OCI-LY3 (cell line): ENCODE data around the gene EIF2S1.
"Not testable (repeated sequence)": the region's sequence is repeated elsewhere in the genome, so short reads cannot be mapped to it uniquely, and the experiment has no call there.

Experiments
- H2AFZ ChIP-seq: fragments of 200-600, 300-600 bp; shearing (Covaris generic); 2 replicates; pipeline ENCODE4 v1.6.0; 2014; ENCODE audit warnings: antibody characterized with exemption, low read depth, low read length
- H3K27ac ChIP-seq: fragments of 200-600, 300-600 bp; sonication (generic); 2 replicates; pipeline ENCODE4 v1.5.1; 2014; ENCODE audit warnings: mild to moderate bottlenecking, low read length, moderate library complexity, mixed read lengths
- H3K27me3 ChIP-seq: fragments of 200-600, 300-600 bp; sonication (generic); 2 replicates; pipeline ENCODE4 v1.6.1; 2014; ENCODE audit warnings: low read depth, low read length, mixed read lengths
- H3K36me3 ChIP-seq: fragments of 200-600, 300-600 bp; sonication (generic); replicated peaks from 2 replicates; pipeline ENCODE3; 2014; ENCODE audit warnings: low read depth, low read length, mixed read lengths
- H3K4me1 ChIP-seq: fragments of 300-600, 200-600 bp; sonication (generic); 2 replicates; pipeline ENCODE4 v1.6.1; 2014; ENCODE audit warnings: low read length, mixed read lengths
- H3K4me2 ChIP-seq: fragments of 200-600, 300-600 bp; sonication (generic); 2 replicates; pipeline ENCODE4 v1.6.1; 2014; ENCODE audit warnings: low read length, mixed read lengths
- H3K4me3 ChIP-seq: fragments of 300-600, 200-600 bp; sonication (generic); 2 replicates; pipeline ENCODE4 v1.5.1; 2014; ENCODE audit warnings: antibody characterized with exemption, mild to moderate bottlenecking, low read length, moderate library complexity
- H3K79me2 ChIP-seq: fragments of 300-600, 200-600 bp; shearing (Covaris generic); 2 replicates; pipeline ENCODE4 v1.6.1; 2014; ENCODE audit warnings: mild to moderate bottlenecking, low read length, mixed read lengths
- H3K9ac ChIP-seq: fragments of 300-600, 200-600 bp; shearing (Covaris generic); 2 replicates; pipeline ENCODE4 v1.6.0; 2014; ENCODE audit warnings: mild to moderate bottlenecking, low read length, moderate library complexity
- H3K9me3 ChIP-seq: fragments of 200-600, 300-600 bp; shearing (Covaris generic); 2 replicates; pipeline ENCODE4 v1.6.1; 2014; ENCODE audit warnings: low read length, mixed read lengths; ENCODE audit not compliant: insufficient read depth
- H4K20me1 ChIP-seq: fragments of 200-600, 300-600 bp; sonication (generic); 2 replicates; pipeline ENCODE4 v1.6.1; 2016; ENCODE audit warnings: low read length, mixed read lengths; ENCODE audit not compliant: insufficient read depth
- EZH2phosphoT487 ChIP-seq: fragments of 200-600 bp; shearing (Covaris generic); IDR thresholded peaks from 2 replicates; pipeline ENCODE4 v1.6.1; 2018; ENCODE audit warnings: antibody characterized with exemption, mixed run types, low read depth
- TF ChIP-seq, protein P1 (sequence below): fragments of 200-600, 300-600 bp; sonication (generic); IDR thresholded peaks from 2 replicates; pipeline ENCODE4 v1.5.1; 2014; ENCODE audit warnings: antibody characterized with exemption, low read length, low read depth

EIF2S1 gene

DNA sequence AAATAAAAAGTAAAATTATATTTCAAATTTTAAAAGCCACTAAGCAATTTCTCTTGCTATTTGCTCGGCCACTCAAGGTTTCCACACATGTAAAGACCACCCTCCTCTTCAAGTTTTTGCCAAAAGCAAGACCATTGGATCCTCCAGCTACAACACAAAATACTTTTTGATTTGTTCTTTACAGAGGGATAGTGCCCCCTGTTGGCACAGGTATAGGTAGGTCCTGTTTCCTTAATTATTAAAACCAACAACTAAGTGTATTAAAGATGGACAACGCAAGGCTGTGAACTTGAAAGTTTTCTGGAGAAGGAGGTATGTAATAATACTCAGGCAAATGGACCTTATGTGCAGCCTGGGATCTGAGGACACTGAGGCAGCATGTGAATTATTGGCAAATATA, 24.3 kb upstream of the EIF2S1 start:
- Histone ChIP-seq H3K9ac (no peak overlapping the region), H4K20me1 (no peaks in the 10 kb centered on the region), H3K27ac (no peak overlapping the region), H3K4me2 (no peak overlapping the region), H3K4me1 (peaks cover 5% of the 10 kb centered on the region; the same call in 1 of the 2 replicates), H3K79me2 (no peaks in the 10 kb centered on the region), H2AFZ (no peak overlapping the region), H3K27me3 (no peaks in the 10 kb centered on the region), H3K9me3 (no peaks in the 10 kb centered on the region), H3K4me3 (no peak overlapping the region), H3K36me3 (peaks cover 59% of the 10 kb centered on the region)
- TF ChIP-seq, protein P1, sequence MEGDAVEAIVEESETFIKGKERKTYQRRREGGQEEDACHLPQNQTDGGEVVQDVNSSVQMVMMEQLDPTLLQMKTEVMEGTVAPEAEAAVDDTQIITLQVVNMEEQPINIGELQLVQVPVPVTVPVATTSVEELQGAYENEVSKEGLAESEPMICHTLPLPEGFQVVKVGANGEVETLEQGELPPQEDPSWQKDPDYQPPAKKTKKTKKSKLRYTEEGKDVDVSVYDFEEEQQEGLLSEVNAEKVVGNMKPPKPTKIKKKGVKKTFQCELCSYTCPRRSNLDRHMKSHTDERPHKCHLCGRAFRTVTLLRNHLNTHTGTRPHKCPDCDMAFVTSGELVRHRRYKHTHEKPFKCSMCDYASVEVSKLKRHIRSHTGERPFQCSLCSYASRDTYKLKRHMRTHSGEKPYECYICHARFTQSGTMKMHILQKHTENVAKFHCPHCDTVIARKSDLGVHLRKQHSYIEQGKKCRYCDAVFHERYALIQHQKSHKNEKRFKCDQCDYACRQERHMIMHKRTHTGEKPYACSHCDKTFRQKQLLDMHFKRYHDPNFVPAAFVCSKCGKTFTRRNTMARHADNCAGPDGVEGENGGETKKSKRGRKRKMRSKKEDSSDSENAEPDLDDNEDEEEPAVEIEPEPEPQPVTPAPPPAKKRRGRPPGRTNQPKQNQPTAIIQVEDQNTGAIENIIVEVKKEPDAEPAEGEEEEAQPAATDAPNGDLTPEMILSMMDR: peak; percentile 52
- no peak for TF ChIP-seq EZH2phosphoT487

DNA sequence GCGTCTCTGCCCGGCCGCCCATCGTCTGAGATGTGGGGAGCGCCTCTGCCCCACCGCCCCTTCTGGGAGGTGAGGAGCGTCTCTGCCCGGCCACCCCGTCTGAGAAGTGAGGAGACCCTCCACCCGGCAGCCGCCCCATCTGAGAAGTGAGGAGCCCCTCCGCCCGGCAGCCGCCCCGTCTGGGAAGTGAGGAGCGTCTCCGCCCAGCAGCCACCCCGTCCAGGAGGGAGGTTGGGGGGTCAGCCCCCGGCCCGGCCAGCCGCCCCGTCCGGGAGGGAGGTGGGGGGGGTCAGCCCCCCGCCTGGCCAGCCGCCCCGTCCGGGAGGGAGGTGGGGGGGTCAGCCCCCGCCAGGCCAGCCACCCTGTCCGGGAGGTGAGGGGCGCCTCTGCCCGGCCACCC, 18.9 kb upstream of the EIF2S1 start:
- H3K4me3 ChIP-seq, H3K9me3 ChIP-seq, H4K20me1 ChIP-seq, H2AFZ ChIP-seq, H3K27me3 ChIP-seq, H3K9ac ChIP-seq, H3K27ac ChIP-seq, H3K79me2 ChIP-seq, H3K4me2 ChIP-seq, H3K4me1 ChIP-seq: not testable (repeated sequence)
- peaks cover 41% of the 10 kb centered on the region for H3K36me3 ChIP-seq

DNA sequence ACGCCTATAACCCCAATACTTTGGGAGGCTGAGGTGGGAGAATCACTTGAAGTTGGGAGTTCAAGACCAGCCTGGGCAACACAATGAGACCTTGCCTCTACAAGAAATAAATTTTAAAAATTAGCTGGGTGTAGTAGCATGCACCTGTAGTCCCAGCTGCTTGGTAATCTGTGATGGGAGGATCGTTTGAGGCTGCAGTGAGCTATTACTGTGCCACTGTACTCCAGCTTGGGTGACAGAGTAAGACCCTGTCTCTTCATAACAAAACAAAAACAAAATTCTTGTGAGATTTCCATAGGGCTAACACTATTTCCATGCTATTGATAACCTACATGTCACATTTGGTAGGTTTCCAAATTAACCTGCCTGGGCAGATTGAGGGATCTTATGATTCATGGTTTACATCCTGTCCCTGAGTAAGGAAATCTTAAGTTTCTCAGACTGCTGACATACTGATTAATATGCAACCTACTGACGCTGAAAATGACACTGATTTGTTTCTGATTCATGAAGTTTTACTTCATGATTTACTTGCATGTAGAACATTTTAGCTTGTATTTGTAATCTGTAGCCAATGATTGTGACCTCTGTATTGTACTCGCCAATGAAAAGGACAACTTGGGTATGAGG, 16.4 kb upstream of the EIF2S1 start:
- no peak overlapping the region for H3K4me2 ChIP-seq
- H3K27ac ChIP-seq: no peak overlapping the region
- H3K36me3 ChIP-seq: peaks cover 37% of the 10 kb centered on the region

DNA sequence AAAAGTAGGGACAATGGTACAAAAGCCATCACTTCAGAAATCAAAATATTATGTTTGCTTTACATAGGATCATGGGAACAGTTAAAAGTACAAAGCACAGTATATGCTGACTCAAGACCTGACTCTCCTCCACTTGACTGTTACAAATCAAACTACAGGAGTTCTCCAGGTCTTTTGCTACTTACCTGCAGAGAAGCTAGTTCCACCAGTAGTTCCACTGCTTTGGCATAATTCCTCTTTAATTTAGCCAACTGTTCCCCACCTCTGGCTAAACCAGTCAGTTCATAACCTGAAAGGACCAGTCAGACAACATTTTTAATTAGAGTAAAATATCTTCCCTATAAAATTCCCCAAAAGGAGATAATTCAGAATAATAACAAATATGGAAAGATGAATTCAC, 14.5 kb upstream of the EIF2S1 start:
- Histone ChIP-seq H3K4me1 (peaks cover 21% of the 10 kb centered on the region), H3K9me3 (no peaks in the 10 kb centered on the region), H3K27me3 (no peaks in the 10 kb centered on the region), H4K20me1 (no peaks in the 10 kb centered on the region), H3K4me2 (no peak overlapping the region), H3K9ac (no peak overlapping the region), H3K36me3 (peaks cover 30% of the 10 kb centered on the region), H3K79me2 (no peaks in the 10 kb centered on the region), H2AFZ (no peak overlapping the region), H3K4me3 (no peak overlapping the region), H3K27ac (no peak overlapping the region)
- TF ChIP-seq EZH2phosphoT487: no peak
- TF ChIP-seq, protein P1: no peak

More for the DNA sequence above, 16.4 kb upstream of the EIF2S1 start:
- Histone ChIP-seq H3K4me1 (peaks cover 21% of the 10 kb centered on the region), H3K79me2 (no peaks in the 10 kb centered on the region), H4K20me1 (no peaks in the 10 kb centered on the region), H3K4me3 (no peak overlapping the region), H3K27me3 (no peaks in the 10 kb centered on the region), H3K9me3 (no peaks in the 10 kb centered on the region), H2AFZ (no peak overlapping the region), H3K9ac (no peak overlapping the region)
- no peak for TF ChIP-seq EZH2phosphoT487
- TF ChIP-seq, protein P1: no peak

DNA sequence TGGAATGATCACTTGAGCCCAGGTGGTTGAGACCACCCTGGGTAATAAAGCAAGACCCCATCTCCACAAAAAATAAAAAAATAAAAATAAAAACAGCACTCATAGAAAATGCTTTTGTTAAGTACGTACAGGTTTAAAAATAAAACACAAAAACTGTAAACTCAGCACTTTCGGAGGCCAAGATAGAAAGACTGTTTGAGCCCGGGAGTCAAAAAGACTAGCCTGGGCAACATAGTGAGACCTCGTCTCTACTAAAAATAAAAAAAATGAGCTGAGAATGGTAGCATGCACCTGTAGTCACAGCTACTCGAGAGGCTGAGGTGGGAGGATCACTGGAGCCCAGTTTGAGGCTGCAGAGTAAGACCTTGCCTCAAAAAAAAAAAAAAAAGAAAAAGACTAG, 8.1 kb upstream of the EIF2S1 start:
- no peak overlapping the region for H3K27ac ChIP-seq
- no peak overlapping the region for H3K4me3 ChIP-seq
- H3K27me3 ChIP-seq: no peaks in the 10 kb centered on the region
- H3K79me2 ChIP-seq: no peaks in the 10 kb centered on the region
- peaks cover 8% of the 10 kb centered on the region for H3K4me1 ChIP-seq
- H4K20me1 ChIP-seq: no peaks in the 10 kb centered on the region
- H3K4me2 ChIP-seq: no peak overlapping the region
- H3K36me3 ChIP-seq: peaks cover 15% of the 10 kb centered on the region
- H3K9ac ChIP-seq: no peak overlapping the region
- H3K9me3 ChIP-seq: no peaks in the 10 kb centered on the region
- TF ChIP-seq, protein P1: no peak
- no peak for TF ChIP-seq EZH2phosphoT487
- H2AFZ ChIP-seq: no peak overlapping the region
